Aorta (tissue), 5 donors: Measurements from ENCODE around the gene BEAN1. TPM values are rescaled to one million over a fixed set of nuclear protein-coding genes. Genes with fewer than 3 reads are reported as not detected.

Experiments
- ATAC-seq: fragments of 200-7000 bp; cut with Tn5 transposase; one replicate; pipeline ENCODE4 v1.9.1; 2022; ENCODE audit warnings: moderate library complexity; ENCODE audit not compliant: low FRiP score
- DNase-seq, 2 donors: peaks; one replicate each; pipeline ENCODE4 v3.0.0-alpha.2; 2020
- H3K27ac ChIP-seq, 2 donors: one replicate each; pipeline ENCODE4 v1.5.1; 2013; ENCODE audit warnings: low read length in 2 of 2, mild to moderate bottlenecking in 2 of 2, moderate library complexity in 2 of 2, control low read depth in 1 of 2, inconsistent platforms in 1 of 2, low read depth in 1 of 2
- H3K27me3 ChIP-seq, 2 donors: one replicate each; pipeline ENCODE4 v1.6.1; 2013; ENCODE audit warnings: control low read depth in 1 of 2, low read length in 1 of 2, mild to moderate bottlenecking in 1 of 2, moderate library complexity in 1 of 2; ENCODE audit not compliant: insufficient read depth in 2 of 2, control insufficient read depth in 1 of 2
- H3K36me3 ChIP-seq, 2 donors: one replicate each; pipeline ENCODE4 v1.6.1; 2013; ENCODE audit warnings: control low read depth in 1 of 2, low read length in 1 of 2, mild to moderate bottlenecking in 1 of 2; ENCODE audit not compliant: insufficient read depth in 2 of 2, control insufficient read depth in 1 of 2
- H3K4me1 ChIP-seq, 2 donors: one replicate each; pipeline ENCODE4 v1.6.1; 2013; ENCODE audit warnings: low read length in 2 of 2, control low read depth in 1 of 2, mild to moderate bottlenecking in 1 of 2, moderate library complexity in 1 of 2; ENCODE audit not compliant: insufficient read depth in 2 of 2, control insufficient read depth in 1 of 2
- H3K4me3 ChIP-seq, 2 donors: one replicate each; pipeline ENCODE4 v1.5.1; 2013; ENCODE audit warnings: low read length in 2 of 2, control low read depth in 1 of 2, mild to moderate bottlenecking in 1 of 2
- H3K9me3 ChIP-seq: one replicate; pipeline ENCODE4 v1.6.1; 2013; ENCODE audit warnings: mild to moderate bottlenecking, low read length; ENCODE audit not compliant: control insufficient read depth
- WGBS, 2 donors: extraction: QIAGEN DNeasy Blood & Tissue Kit; methylation state at CpG; one replicate each; pipeline ENCODE4 v1.1.7; 2013; 5-methylcytosine and 5-hydroxymethylcytosine counted together
- intact Hi-C, 2 donors: fragments of 100-400 bp; cut with DNase I; formaldehyde crosslinking; loops; one replicate each; pipeline versions ENCODE4 v1.14.2 to v1.15.0; 2022
- polyA plus RNA-seq, 2 donors: library from polyadenylated mRNA; stranded (reverse); fragments of 200-250 nt; gene quantifications; one replicate each; pipeline ENCODE4 v1.2.3, GENCODE V29; 2013
- total RNA-seq, 2 donors: library from RNA; stranded (reverse); fragmentation: NEBNext Ultra II Directional; extraction: Animal tissue kit (Norgen Biotek cat#: 25700); gene quantifications; one replicate each; pipeline ENCODE4 v1.2.1, GENCODE V29; 2021
- donor health status: healthy with polysubstance abuse.
- donor health status: Bipolar disorder and iron deficiency.
- donor health status: DM: no; HTN: no; CAD: no.
- donor health status: DM: no; HTN: no; CAD: no.
- donor health status: DM: yes; HTN: yes; CAD: no.

BEAN1 gene
- total and polyA plus RNA-seq, 4 donors, result 0.13 to 1.8 (median 0.46) TPM

- intact Hi-C loops, result loop anchor here (5.0 to 10.0 kb wide), 2 partner anchors 462 to 465 kb away; no protein-coding TSS in a partner anchor
- DNase-seq, result no peak
- Histone ChIP-seq H3K9me3 (no peaks in the 10 kb centered on the region), H3K4me3 (no peak overlapping the region), H3K27ac (no peak overlapping the region), H3K4me1 (no peaks in the 10 kb centered on the region), H3K36me3 (no peaks in the 10 kb centered on the region), H3K27me3 (no peaks in the 10 kb centered on the region)
- no peak for ATAC-seq
- WGBS, 2 donors, result 84 to 90% methylated on average over 59 to 61 of the region's 61 CpGs
Measured at GRCh38 chr16:66402591-66403230, 24.4 kb upstream of the BEAN1 start.

DNA sequence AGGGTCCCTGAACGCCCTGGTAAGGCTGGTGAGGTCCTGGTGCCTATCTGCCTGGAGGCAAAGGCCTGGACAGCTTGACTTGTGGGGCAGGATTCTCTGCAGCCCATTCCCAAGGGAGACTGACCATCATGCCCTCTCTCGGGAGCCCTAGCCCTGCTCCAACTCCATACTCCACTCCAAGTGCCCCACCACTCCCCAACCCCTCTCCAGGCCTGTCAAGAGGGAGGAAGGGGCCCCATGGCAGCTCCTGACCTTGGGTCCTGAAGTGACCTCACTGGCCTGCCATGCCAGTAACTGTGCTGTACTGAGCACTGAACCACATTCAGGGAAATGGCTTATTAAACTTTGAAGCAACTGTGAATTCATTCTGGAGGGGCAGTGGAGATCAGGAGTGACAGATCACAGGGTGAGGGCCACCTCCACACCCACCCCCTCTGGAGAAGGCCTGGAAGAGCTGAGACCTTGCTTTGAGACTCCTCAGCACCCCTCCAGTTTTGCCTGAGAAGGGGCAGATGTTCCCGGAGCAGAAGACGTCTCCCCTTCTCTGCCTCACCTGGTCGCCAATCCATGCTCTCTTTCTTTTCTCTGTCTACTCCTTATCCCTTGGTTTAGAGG, 23.5 kb upstream of the BEAN1 start:
- Histone ChIP-seq H3K36me3 (no peaks in the 10 kb centered on the region), H3K4me1 (no peaks in the 10 kb centered on the region), H3K27me3 (no peaks in the 10 kb centered on the region), H3K4me3 (no peak overlapping the region), H3K9me3 (no peaks in the 10 kb centered on the region), H3K27ac (no peak overlapping the region)
- 81 to 84% methylated on average over 5 of the region's 5 CpGs for WGBS, 2 donors
- DNase-seq (no peak), ATAC-seq (no peak)
- intact Hi-C loops, result loop anchor here (2.0 to 10.0 kb wide), 3 partner anchors 79 to 464 kb away; no protein-coding TSS in a partner anchor

DNA sequence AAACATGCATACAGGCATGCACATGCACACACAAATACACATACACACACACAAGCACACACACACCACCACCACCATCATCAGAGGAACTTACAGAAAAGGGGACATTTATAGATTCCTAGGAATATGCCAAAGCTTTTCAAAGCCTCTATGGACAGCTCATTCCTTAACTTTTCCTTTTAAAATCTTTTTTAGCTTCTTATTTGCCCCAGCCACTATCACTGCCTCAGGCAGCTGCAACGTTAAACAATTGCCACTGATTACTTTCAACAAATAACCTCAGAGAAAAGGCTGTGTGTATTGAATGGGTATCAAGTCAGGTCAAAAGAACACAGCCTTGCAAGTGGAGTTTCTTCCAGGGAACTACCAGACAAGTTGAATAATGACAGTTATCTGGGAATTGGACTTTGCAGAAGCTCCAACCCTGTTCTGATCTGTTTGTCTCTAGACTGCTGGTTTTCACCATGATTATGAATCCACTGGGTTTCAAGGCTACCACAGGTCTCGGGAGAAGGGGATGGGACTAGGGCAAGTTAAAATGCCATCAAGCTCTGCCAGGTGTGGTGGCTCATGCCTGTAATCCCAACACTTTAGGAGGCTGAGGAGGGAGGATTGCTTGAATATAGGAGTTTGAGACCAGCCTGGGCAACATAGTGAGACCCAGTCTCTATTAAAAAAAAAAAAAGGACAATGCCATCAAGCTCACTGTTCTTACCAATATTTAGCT, 21.9 kb upstream of the BEAN1 start:
- H3K4me1 ChIP-seq, result no peaks in the 10 kb centered on the region
- H3K27ac ChIP-seq, result no peak overlapping the region
- H3K36me3 ChIP-seq, result no peaks in the 10 kb centered on the region
- DNase-seq, result no peak
- no peaks in the 10 kb centered on the region for H3K27me3 ChIP-seq
- no peak for ATAC-seq
- H3K4me3 ChIP-seq, result no peak overlapping the region
- WGBS, 2 donors, result 89 to 93% methylated on average over 2 of the region's 2 CpGs
- no peaks in the 10 kb centered on the region for H3K9me3 ChIP-seq
- intact Hi-C loops, result loop anchor here (2.0 to 10.0 kb wide), 5 partner anchors 78 to 460 kb away; partner anchors contain the start of gene CMTM3 (in 1 of the 2)

- Histone ChIP-seq H3K27ac (no peak overlapping the region), H3K27me3 (no peaks in the 10 kb centered on the region), H3K4me3 (peak overlapping the region in 1 of 2 donors; percentile 45), H3K4me1 (no peaks in the 10 kb centered on the region), H3K9me3 (no peaks in the 10 kb centered on the region), H3K36me3 (no peaks in the 10 kb centered on the region)
- intact Hi-C loops, result loop anchor here (2.0 to 10.0 kb wide), 5 partner anchors 76 to 458 kb away; partner anchors contain the start of gene CMTM3 (in 1 of the 2)
- peak; percentile 89 to 96 for DNase-seq
- ATAC-seq, result peak; percentile 94
- 0 to 1% methylated on average over 35 of the region's 35 CpGs for WGBS, 2 donors
Measured at GRCh38 chr16:66406534-66407221, 20.4 kb upstream of the BEAN1 start.

- WGBS, 2 donors, result 64 to 74% methylated on average over 5 of the region's 5 CpGs
- DNase-seq (no peak), ATAC-seq (no peak)
- Histone ChIP-seq H3K27ac (no peak overlapping the region), H3K36me3 (no peaks in the 10 kb centered on the region), H3K27me3 (no peaks in the 10 kb centered on the region), H3K9me3 (no peaks in the 10 kb centered on the region), H3K4me3 (no peak overlapping the region), H3K4me1 (no peaks in the 10 kb centered on the region)
- intact Hi-C loops, result loop anchor here (5.0 to 10.0 kb wide), 4 partner anchors 179 to 456 kb away; partner anchors contain the start of gene CMTM3 (in 1 of the 2)
Measured at GRCh38 chr16:66408163-66409048, 18.7 kb upstream of the BEAN1 start.

GRCh38 chr16:66409156-66409555, 17.9 kb upstream of the BEAN1 start:
- no peak overlapping the region for H3K4me3 ChIP-seq
- WGBS, 2 donors, result 41 to 50% methylated on average over 5 of the region's 5 CpGs
- no peaks in the 10 kb centered on the region for H3K4me1 ChIP-seq
- DNase-seq (no peak), ATAC-seq (no peak)
- H3K36me3 ChIP-seq, result no peaks in the 10 kb centered on the region
- H3K27ac ChIP-seq, result no peak overlapping the region
- intact Hi-C loops, result loop anchor here (5.0 to 10.0 kb wide), 4 partner anchors 178 to 456 kb away; partner anchors contain the start of gene CMTM3 (in 1 of the 2)
- H3K9me3 ChIP-seq, result no peaks in the 10 kb centered on the region
- H3K27me3 ChIP-seq, result no peaks in the 10 kb centered on the region

GRCh38 chr16:66412182-66412581, 14.9 kb upstream of the BEAN1 start:
- DNase-seq (no peak), ATAC-seq (no peak)
- Histone ChIP-seq H3K27me3 (no peaks in the 10 kb centered on the region), H3K27ac (no peak overlapping the region), H3K9me3 (peaks cover 4% of the 10 kb centered on the region), H3K4me1 (no peaks in the 10 kb centered on the region), H3K36me3 (no peaks in the 10 kb centered on the region), H3K4me3 (no peak overlapping the region)
- intact Hi-C loops, result no loop called here

- Histone ChIP-seq H3K4me1 (no peaks in the 10 kb centered on the region), H3K4me3 (no peak overlapping the region), H3K27me3 (no peaks in the 10 kb centered on the region), H3K36me3 (no peaks in the 10 kb centered on the region), H3K27ac (no peak overlapping the region), H3K9me3 (peaks cover 4% of the 10 kb centered on the region)
- DNase-seq (no peak), ATAC-seq (no peak)
- intact Hi-C loops, result no loop called here
- 43 to 45% methylated on average over 1 of the region's 1 CpG for WGBS, 2 donors
Measured at GRCh38 chr16:66414891-66415290, 12.2 kb upstream of the BEAN1 start.
